IMR-90 (cell line): ENCODE data around the gene EHBP1. TPM values are rescaled to one million over a fixed set of nuclear protein-coding genes. Genes with fewer than 3 reads are reported as not detected.

ENCODE experiments used
- ATAC-seq: fragments of 200-7000 bp; cut with Tn5 transposase; 2 replicates; pipeline ENCODE4 v1.9.1; 2020; ENCODE audit warnings: low read depth, mild to moderate bottlenecking, moderate library complexity
- BruUV-seq: library from RNA; stranded (reverse); fragments of 400-500 nt; replicated peaks from 2 replicates; lab custom pipeline; 2021; lab: Mats Ljungman, UMichigan
- CTCF ChIA-PET: fragments of 300-600 bp; formaldehyde crosslinking; extraction: SDS; loops from one replicate; lab custom pipeline; 2021; ENCODE audit warnings: antibody characterized with exemption; lab: Yijun Ruan, JAX
- POLR2A ChIA-PET: fragments of 300-600 bp; sonication (Branson Sonifier 250); formaldehyde crosslinking; loops from one replicate; lab custom pipeline; 2022; ENCODE audit warnings: antibody characterized with exemption; ENCODE audit not compliant: unreplicated experiment; lab: Charles Lee
- DNase-seq: peaks from one replicate; pipeline ENCODE4 v3.0.0; 2013
- H2AFZ ChIP-seq: replicated peaks from 2 replicates; pipeline ENCODE3; 2013; ENCODE audit warnings: low read length, mild to moderate bottlenecking; ENCODE audit not compliant: poor library complexity
- H2AK5ac ChIP-seq: 2 replicates; pipeline ENCODE4 v1.6.1; 2013; ENCODE audit warnings: low read depth, low read length, inconsistent platforms
- H2AK9ac ChIP-seq: replicated peaks from 2 replicates; pipeline ENCODE3; 2013; ENCODE audit warnings: mild to moderate bottlenecking, low read depth, low read length, moderate library complexity; ENCODE audit not compliant: poor library complexity
- H2BK120ac ChIP-seq: 2 replicates; pipeline ENCODE4 v1.6.1; 2013; ENCODE audit warnings: low read depth, low read length, inconsistent platforms
- H2BK15ac ChIP-seq: 3 replicates; pipeline ENCODE4 v1.6.1; 2013; ENCODE audit warnings: low read depth, low read length, inconsistent platforms
- H2BK20ac ChIP-seq: 2 replicates; pipeline ENCODE4 v1.6.1; 2013; ENCODE audit warnings: low read depth, mild to moderate bottlenecking, inconsistent platforms, low read length, moderate library complexity
- H2BK5ac ChIP-seq: 2 replicates; pipeline ENCODE4 v1.6.1; 2013; ENCODE audit warnings: mild to moderate bottlenecking, low read depth, low read length, inconsistent platforms; ENCODE audit not compliant: poor library complexity, severe bottlenecking
- H3K14ac ChIP-seq: replicated peaks from 2 replicates; pipeline ENCODE4 v1.6.1; 2013; ENCODE audit warnings: low read depth, low read length, inconsistent platforms
- H3K18ac ChIP-seq: 2 replicates; pipeline ENCODE4 v1.6.1; 2013; ENCODE audit warnings: low read depth, low read length, control low read depth
- H3K23ac ChIP-seq: 2 replicates; pipeline ENCODE4 v1.6.1; 2013; ENCODE audit warnings: low read depth, low read length, inconsistent platforms
- H3K27ac ChIP-seq: 2 replicates; pipeline ENCODE4 v1.5.1; 2013; ENCODE audit warnings: mild to moderate bottlenecking, control low read depth, low read length; ENCODE audit not compliant: insufficient read depth
- H3K27me3 ChIP-seq: 2 replicates; pipeline ENCODE4 v1.6.1; 2013; ENCODE audit warnings: low read length; ENCODE audit not compliant: control insufficient read depth, insufficient read depth
- H3K36me3 ChIP-seq: 2 replicates; pipeline ENCODE4 v1.6.1; 2013; ENCODE audit warnings: low read length, mixed read lengths; ENCODE audit not compliant: control insufficient read depth, insufficient read depth
- H3K4ac ChIP-seq: 2 replicates; pipeline ENCODE4 v1.6.1; 2013; ENCODE audit warnings: low read depth, low read length, inconsistent platforms
- H3K4me1 ChIP-seq: 2 replicates; pipeline ENCODE4 v1.6.1; 2013; ENCODE audit warnings: low read length, mixed read lengths; ENCODE audit not compliant: control insufficient read depth, insufficient read depth
- H3K4me2 ChIP-seq: 2 replicates; pipeline ENCODE4 v1.6.1; 2013; ENCODE audit warnings: low read depth, mild to moderate bottlenecking, control low read depth, low read length, moderate library complexity
- H3K4me3 ChIP-seq: 2 replicates; pipeline ENCODE4 v1.5.1; 2013; ENCODE audit warnings: low read depth, mild to moderate bottlenecking, control low read depth, low read length, moderate library complexity; ENCODE audit not compliant: insufficient read depth
- H3K56ac ChIP-seq: 2 replicates; pipeline ENCODE4 v1.6.1; 2013; ENCODE audit warnings: low read length, inconsistent platforms; ENCODE audit not compliant: insufficient read depth; ENCODE audit errors: extremely low read depth
- H3K79me1 ChIP-seq, 2 experiments: 2 replicates each; pipeline ENCODE4 v1.6.1; 2013; ENCODE audit warnings: low read length in 2 of 2, inconsistent platforms in 1 of 2, low read depth in 1 of 2
- H3K9ac ChIP-seq: 2 replicates; pipeline ENCODE4 v1.6.1; 2013; ENCODE audit warnings: low read depth, low read length, control low read depth
- H3K9me1 ChIP-seq: 2 replicates; pipeline ENCODE4 v1.6.1; 2013; ENCODE audit warnings: low read length, inconsistent platforms; ENCODE audit not compliant: insufficient read depth
- H3K9me3 ChIP-seq: 2 replicates; pipeline ENCODE4 v1.6.1; 2013; ENCODE audit warnings: low read length; ENCODE audit not compliant: control insufficient read depth, insufficient read depth
- H4K20me1 ChIP-seq: 2 replicates; pipeline ENCODE4 v1.6.1; 2013; ENCODE audit warnings: low read length, inconsistent platforms; ENCODE audit not compliant: insufficient read depth
- H4K5ac ChIP-seq: 2 replicates; pipeline ENCODE4 v1.6.1; 2013; ENCODE audit warnings: mild to moderate bottlenecking, low read depth, low read length, control low read depth
- H4K8ac ChIP-seq, 2 experiments: 2 replicates each; pipeline ENCODE4 v1.6.1; 2013; ENCODE audit warnings: low read depth in 2 of 2, low read length in 2 of 2, control low read depth in 1 of 2, inconsistent platforms in 1 of 2
- H4K91ac ChIP-seq: 2 replicates; pipeline ENCODE4 v1.6.1; 2013; ENCODE audit warnings: low read depth, low read length, inconsistent platforms; ENCODE audit not compliant: insufficient read depth
- CTCF ChIP-seq: conservative IDR thresholded peaks from 2 replicates; pipeline ENCODE4 v1.5.1; 2012; ENCODE audit warnings: mild to moderate bottlenecking, low read depth, low read length, improper control_type of control experiment
- NFE2L2 ChIP-seq: fragments of 150-350 bp; IDR thresholded peaks from 2 replicates; pipeline ENCODE4 v1.6.1; 2016; ENCODE audit warnings: low read depth, mild to moderate bottlenecking, low read length
- RFX5 ChIP-seq: IDR thresholded peaks from 2 replicates; pipeline ENCODE4 v1.8.0; 2012; ENCODE audit warnings: low read depth, mild to moderate bottlenecking, low read length, moderate library complexity
- SMC3 ChIP-seq: fragments of 150-350 bp; IDR thresholded peaks from 2 replicates; pipeline ENCODE4 v1.6.1; 2016; ENCODE audit warnings: low read depth, mild to moderate bottlenecking, antibody characterized with exemption, low read length, moderate library complexity
- WGBS, 2 experiments: methylation state at CpG; one replicate each; pipeline versions ENCODE4 v1.1.5 to v1.1.7; 2013; ENCODE audit warnings: missing lambda C conversion rate in 2 of 2; ENCODE audit not compliant: insufficient read length in 1 of 2; ENCODE audit errors: extremely low coverage in 2 of 2; 5-methylcytosine and 5-hydroxymethylcytosine counted together
- dilution Hi-C: fragments of 300-500 bp; cut with HindIII; formaldehyde crosslinking; loops from one replicate; pipeline ENCODE4 v1.14.3; 2018; ENCODE audit warnings: low sequenced_read_pairs; ENCODE audit not compliant: unreplicated experiment
- in situ Hi-C: fragments of 300-500 bp; cut with MboI; formaldehyde crosslinking; loops from 3 replicates; pipeline ENCODE4 v1.14.3; 2019; ENCODE audit warnings: low sequenced_read_pairs, inconsistent platforms, mixed read lengths
- intact Hi-C: fragments of 100-400 bp; cut with micrococcal nuclease; formaldehyde crosslinking; loops from 2 replicates; pipeline ENCODE4 v1.10.0; 2022
- polyA plus RNA-seq, 3 experiments: library from polyadenylated mRNA; depleted of rRNA; stranded (reverse); fragments of >200 nt; gene quantifications; 2 replicates each; pipeline ENCODE4 v1.2.3, GENCODE V29; 2012; ENCODE audit warnings: low replicate concordance in 1 of 3
- total RNA-seq: library from RNA; depleted of rRNA; stranded (reverse); fragments of >200 nt; gene quantifications from 2 replicates; pipeline ENCODE4 v1.2.3, GENCODE V29; 2012

The EHBP1 gene
- total and polyA plus RNA-seq, 2 of the 4 experiments (the other 2 are of a cell fraction): 28.3 to 44.4 TPM

GRCh38 chr2:62724886-62725711, 19.6 kb downstream of the EHBP1 start:
- Histone ChIP-seq H4K20me1 (peaks cover 23% of the 10 kb centered on the region), H3K9me3 (peaks cover 2% of the 10 kb centered on the region; the same call in 1 of the 2 replicates), H4K91ac (no peak overlapping the region), H2AFZ (no peak overlapping the region), H2BK20ac (no peak overlapping the region), H3K4me2 (no peak overlapping the region), H4K8ac (no peak overlapping the region), H2BK5ac (peak overlapping the region; percentile 4), H3K56ac (no peak overlapping the region), H3K27me3 (no peaks in the 10 kb centered on the region), H3K4me1 (peaks cover 2% of the 10 kb centered on the region), H3K36me3 (no peaks in the 10 kb centered on the region), H2AK9ac (peak overlapping the region; percentile 19), H2BK15ac (no peak overlapping the region), H3K79me1 (peaks cover 25 to 49% of the 10 kb centered on the region in 2 experiments), H3K14ac (no peak overlapping the region), H2AK5ac (no peak overlapping the region), H3K23ac (no peak overlapping the region), H3K27ac (no peak overlapping the region), H3K4me3 (no peak overlapping the region), H3K9ac (no peak overlapping the region), H4K5ac (0 out of 2 replicates have a peak overlapping the region, but pooled peaks have one; percentile 29), H2BK120ac (no peak overlapping the region), H3K18ac (no peak overlapping the region), H3K4ac (no peak overlapping the region), H3K9me1 (peaks cover 12% of the 10 kb centered on the region; the same call in 1 of the 2 replicates)
- POLR2A ChIA-PET: no interaction called here
- CTCF ChIA-PET: no interaction called here
- intact Hi-C loops (no loop called here), dilution Hi-C loops (no loop called here), in situ Hi-C loops (no loop called here)
- WGBS, 2 experiments: 100% methylated on average over 2 of the region's 10 CpGs; no CpG with 5 or more reads in 1 of the 2 experiments
- no peak for TF ChIP-seq SMC3
- TF ChIP-seq CTCF: 0 out of 2 replicates have a peak, but pooled peaks have one; percentile 12
- TF ChIP-seq RFX5: no peak
- no peak for TF ChIP-seq NFE2L2
- DNase-seq: no peak
- no TSS peak for BruUV-seq
- ATAC-seq: no peak
